Kasumi-1 (cell line): ENCODE measurements around the gene PYHIN1.
A peak's percentile ranks its signal among the peaks of the same experiment; 100 is the strongest.

Source experiments
- DNase-seq, 2 experiments: peaks; one replicate each; lab custom pipeline; 2025; lab: John Stamatoyannopoulos, UW

PYHIN1 gene

GRCh38 chr1:158931055-158931737 is at the start of gene PYHIN1:
PYHIN1 (plus strand) TSS chr1:158931552; CDS start chr1:158936911, 5,359 bp downstream.
- peak; percentile 36 to 44 for DNase-seq

GRCh38 chr1:158893654-158894053 is 37.7 kb upstream of the PYHIN1 start:
- no peak for DNase-seq

- no peak for DNase-seq
Measured at GRCh38 chr1:158898722-158899121, 32.6 kb upstream of the PYHIN1 start.

GRCh38 chr1:158901623-158902022 is 29.7 kb upstream of the PYHIN1 start:
- no peak for DNase-seq

- DNase-seq, result no peak
Measured at GRCh38 chr1:158916085-158916484, 15.3 kb upstream of the PYHIN1 start.

- DNase-seq, result no peak
Measured at GRCh38 chr1:158924677-158925076, 6.7 kb upstream of the PYHIN1 start.

GRCh38 chr1:158930504-158930903 is 848 bp upstream of the PYHIN1 start:
- no peak for DNase-seq

- DNase-seq, result no peak
Measured at GRCh38 chr1:158932171-158932570, 819 bp downstream of the PYHIN1 start.

- no peak for DNase-seq
Measured at GRCh38 chr1:158933621-158934020, 2.3 kb downstream of the PYHIN1 start.

- DNase-seq, result no peak
Measured at GRCh38 chr1:158939180-158939579, 7.8 kb downstream of the PYHIN1 start.

- no peak for DNase-seq
Measured at GRCh38 chr1:158941317-158941716, 10.0 kb downstream of the PYHIN1 start.

- no peak for DNase-seq
Measured at GRCh38 chr1:158942490-158942889, 11.1 kb downstream of the PYHIN1 start.

GRCh38 chr1:158943059-158943458 is 11.7 kb downstream of the PYHIN1 start:
- no peak for DNase-seq

GRCh38 chr1:158945061-158945460 is 13.7 kb downstream of the PYHIN1 start:
- DNase-seq, result no peak

- DNase-seq, result no peak
Measured at GRCh38 chr1:158946785-158947184, 15.4 kb downstream of the PYHIN1 start.

GRCh38 chr1:158951956-158952355 is 20.6 kb downstream of the PYHIN1 start:
- peak; percentile 95 for DNase-seq

- DNase-seq, result peak; percentile 84 to 86
Measured at GRCh38 chr1:158952416-158952815, 21.1 kb downstream of the PYHIN1 start.

- no peak for DNase-seq
Measured at GRCh38 chr1:158961178-158961577, 29.8 kb downstream of the PYHIN1 start.

GRCh38 chr1:158962983-158963382 is 31.6 kb downstream of the PYHIN1 start:
- no peak for DNase-seq

GRCh38 chr1:158969166-158969565 is 37.8 kb downstream of the PYHIN1 start:
- DNase-seq, result no peak

- no peak for DNase-seq
Measured at GRCh38 chr1:158969855-158970254, 38.5 kb downstream of the PYHIN1 start.

- peak; percentile 63 to 80 for DNase-seq
Measured at GRCh38 chr1:158972841-158973240, 41.5 kb downstream of the PYHIN1 start.

- DNase-seq, result no peak
Measured at GRCh38 chr1:158976219-158976618, 44.9 kb downstream of the PYHIN1 start.

GRCh38 chr1:158978730-158979129 is 47.4 kb downstream of the PYHIN1 start:
- no peak for DNase-seq
